AG08395 (cell line): Measurements from ENCODE around the gene DPEP3.

Source experiments
- DNase-seq: peaks from one replicate; pipeline ENCODE4 v3.0.0; 2012; ENCODE audit warnings: mixed read lengths, low spot score

DPEP3 gene

DNA sequence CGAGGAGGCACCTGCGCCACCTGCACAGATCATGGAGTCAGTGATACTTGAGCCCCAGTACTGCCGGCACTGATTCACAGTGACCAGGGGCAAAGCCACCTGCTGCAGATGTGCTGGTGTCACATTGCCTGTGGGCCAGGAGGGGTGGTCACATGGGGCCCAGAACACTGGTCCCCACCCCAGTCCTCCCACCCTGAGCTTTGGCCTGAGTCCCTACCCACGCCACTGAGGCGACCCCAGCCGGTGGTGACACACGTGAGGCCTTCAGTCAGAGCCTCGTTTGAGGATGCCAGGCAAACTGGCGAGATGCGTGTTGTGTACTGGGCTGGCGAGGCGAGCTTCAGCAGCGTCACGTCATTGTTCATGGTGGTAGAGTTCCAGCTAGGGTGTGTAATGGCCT, 50.1 kb downstream of the DPEP3 start:
- no peak for DNase-seq

DNA sequence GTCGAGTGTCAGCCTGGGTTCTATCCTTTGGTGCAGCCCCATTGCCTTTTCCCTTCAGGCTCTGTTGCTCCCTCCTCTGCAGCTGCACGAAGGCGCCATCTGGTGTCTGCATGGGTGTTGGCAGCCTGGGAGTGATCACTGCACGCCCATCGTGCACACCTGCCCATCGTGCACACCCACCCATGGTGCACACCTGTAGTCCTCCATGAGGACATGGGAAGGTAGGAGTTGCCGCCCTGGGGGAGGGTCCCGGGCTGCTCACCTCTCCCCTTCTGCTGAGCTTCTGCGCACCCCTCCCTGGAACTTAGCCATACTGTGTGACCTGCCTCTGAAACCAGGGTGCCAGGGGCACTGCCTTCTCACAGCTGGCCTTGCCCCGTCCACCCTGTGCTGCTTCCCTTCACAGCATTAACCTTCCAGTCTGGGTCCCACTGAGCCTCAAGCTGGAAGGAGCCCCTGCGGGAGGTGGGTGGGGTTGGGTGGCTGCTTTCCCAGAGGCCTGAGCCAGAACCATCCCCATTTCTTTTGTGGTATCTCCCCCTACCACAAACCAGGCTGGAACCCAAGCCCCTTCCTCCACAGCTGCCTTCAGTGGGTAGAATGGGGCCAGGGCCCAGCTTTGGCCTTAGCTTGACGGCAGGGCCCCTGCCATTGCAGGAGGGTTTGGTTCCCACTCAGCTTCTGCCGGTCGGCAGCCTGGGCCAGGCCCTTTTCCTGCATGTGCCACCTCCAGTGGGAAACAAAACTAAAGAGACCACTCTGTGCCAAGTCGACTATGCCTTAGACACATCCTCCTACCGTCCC, 51.5 kb downstream of the DPEP3 start:
- peak; percentile 79 for DNase-seq

DNA sequence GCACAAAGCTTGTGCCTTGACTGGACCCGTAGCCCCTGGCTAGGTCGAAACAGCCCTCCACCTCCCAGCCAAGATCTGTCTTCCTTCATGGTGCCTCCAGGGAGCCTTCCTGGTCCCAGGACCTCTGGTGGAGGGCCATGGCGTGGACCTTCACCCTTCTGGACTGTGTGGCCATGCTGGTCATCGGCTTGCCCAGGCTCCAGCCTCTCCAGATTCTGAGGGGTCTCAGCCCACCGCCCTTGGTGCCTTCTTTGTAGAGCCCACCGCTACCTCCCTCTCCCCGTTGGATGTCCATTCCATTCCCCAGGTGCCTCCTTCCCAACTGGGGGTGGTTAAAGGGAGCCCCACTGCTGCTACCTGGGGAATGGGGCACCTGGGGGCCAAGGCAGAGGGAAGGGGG, 52.2 kb downstream of the DPEP3 start:
- no peak for DNase-seq

DNA sequence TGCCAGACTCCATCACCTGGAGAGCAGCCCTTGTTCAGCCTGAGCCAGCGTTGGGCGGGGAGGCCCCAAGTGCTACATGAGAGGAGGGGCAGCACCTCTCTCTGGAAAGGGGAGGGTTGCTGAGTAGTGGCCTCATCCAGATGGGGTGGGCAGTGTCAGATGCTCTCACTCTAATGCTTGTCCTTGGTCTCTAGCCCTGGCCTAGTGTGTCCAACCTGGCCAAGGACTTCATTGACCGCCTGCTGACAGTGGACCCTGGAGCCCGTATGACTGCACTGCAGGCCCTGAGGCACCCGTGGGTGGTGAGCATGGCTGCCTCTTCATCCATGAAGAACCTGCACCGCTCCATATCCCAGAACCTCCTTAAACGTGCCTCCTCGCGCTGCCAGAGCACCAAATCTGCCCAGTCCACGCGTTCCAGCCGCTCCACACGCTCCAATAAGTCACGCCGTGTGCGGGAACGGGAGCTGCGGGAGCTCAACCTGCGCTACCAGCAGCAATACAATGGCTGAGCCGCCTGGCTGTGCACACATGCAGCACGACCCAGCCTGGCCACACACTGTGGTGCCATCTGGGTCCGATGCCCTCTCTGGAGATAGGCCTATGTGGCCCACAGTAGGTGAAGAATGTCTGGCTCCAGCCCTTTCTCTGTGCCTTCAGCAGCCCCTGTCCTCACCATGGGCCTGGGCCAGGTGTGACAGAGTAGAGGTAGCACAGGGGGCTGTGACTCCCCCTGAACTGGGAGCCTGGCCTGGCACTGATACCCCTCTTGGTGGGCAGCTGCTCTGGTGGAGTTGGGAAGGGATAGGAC, 53.0 kb downstream of the DPEP3 start:
- DNase-seq = no peak

DNA sequence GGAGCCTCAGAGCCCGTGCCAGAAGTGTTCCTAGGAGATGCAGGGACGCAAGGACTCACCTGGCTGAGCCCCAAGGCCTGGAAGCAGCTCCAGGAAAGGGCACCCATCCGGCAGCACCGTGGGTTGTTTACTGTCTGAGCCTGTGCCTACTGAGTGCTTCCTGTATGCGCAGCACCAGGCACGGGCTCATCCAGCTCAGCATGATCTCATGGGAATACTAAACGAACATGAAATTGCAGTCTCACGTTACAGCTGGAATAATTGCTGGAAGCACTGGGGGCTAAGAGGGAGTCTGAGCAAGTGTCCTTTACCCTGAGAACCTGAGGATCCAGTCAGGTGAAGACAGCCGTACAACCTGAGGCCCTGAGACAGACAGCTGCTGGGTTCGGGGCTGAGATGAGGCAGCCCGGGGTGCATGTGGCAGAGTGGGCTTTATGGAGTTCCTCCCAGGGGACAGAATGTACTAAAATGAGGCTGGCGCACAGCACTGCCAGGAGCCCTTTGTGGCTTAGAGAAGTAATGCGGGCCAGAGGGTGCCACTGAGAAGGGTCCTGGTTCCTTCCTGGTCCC, 54.0 kb downstream of the DPEP3 start:
- DNase-seq = no peak
